ENCODE measurements around the gene SVOPL. TPM values are rescaled to one million over a fixed set of nuclear protein-coding genes. Genes with fewer than 3 reads are reported as not detected.

The SVOPL gene
- total RNA-seq, 1 experiment from 2014 or later = 1.1 TPM

GRCh38 chr7:138563808-138564207 is 137.4 kb downstream of the SVOPL start:
- Histone ChIP-seq H3K9me3 (ENCODE audit: control insufficient read depth, low read depth, low read length) (peaks cover 51% of the 10 kb centered on the region), H3K23me2 (ENCODE audit: insufficient read length, low read depth, low read length, poor library complexity, severe bottlenecking) (no peaks in the 10 kb centered on the region), H2AFZ (ENCODE audit: low read length) (no peak overlapping the region), H3K27me3 (ENCODE audit: insufficient read depth, low read length) (no peaks in the 10 kb centered on the region), H4K91ac (ENCODE audit: insufficient read length, low read depth, low read length) (no peak overlapping the region), H3K4me2 (ENCODE audit: insufficient read depth, insufficient read length, low read length) (no peak overlapping the region), H4K20me1 (ENCODE audit: control insufficient read depth, insufficient read depth, insufficient read length) (no peaks in the 10 kb centered on the region), H2BK12ac (ENCODE audit: insufficient read length, low read depth, low read length) (no peak overlapping the region), H3K27ac (ENCODE audit: insufficient read length, low read depth, low read length) (no peak overlapping the region), H4K5ac (ENCODE audit: insufficient read length, low read depth, low read length) (no peak overlapping the region), H2BK20ac (ENCODE audit: low read depth, low read length, poor library complexity, severe bottlenecking) (no peak overlapping the region), H2BK5ac (ENCODE audit: insufficient read length, low read length) (no peak overlapping the region), H3K18ac (ENCODE audit: insufficient read length, low read depth, low read length) (no peak overlapping the region), H2BK120ac (ENCODE audit: low read depth, low read length, poor library complexity, severe bottlenecking) (no peak overlapping the region), H3K56ac (ENCODE audit: insufficient read length, low read depth, low read length) (no peak overlapping the region), H3K9ac (ENCODE audit: extremely low read depth, insufficient read length, low read length) (no peak overlapping the region), H3K4ac (ENCODE audit: low read depth, low read length) (no peak overlapping the region), H3K4me1 (ENCODE audit: insufficient read depth, low read length) (no peaks in the 10 kb centered on the region), H3K23ac (ENCODE audit: insufficient read length, low read depth, low read length) (no peak overlapping the region), H4K8ac (replicated peaks; ENCODE audit: insufficient read length, low read depth, low read length) (no peak overlapping the region), H3K79me1 (ENCODE audit: insufficient read depth, low read depth, low read length, poor library complexity, severe bottlenecking) (peaks cover 2% of the 10 kb centered on the region), H3T11ph (ENCODE audit: low read length) (no peak overlapping the region), H2AK5ac (ENCODE audit: insufficient read length, low read length) (no peak overlapping the region), H3K79me2 (ENCODE audit: insufficient read depth, low read length) (no peaks in the 10 kb centered on the region), H3K14ac (ENCODE audit: insufficient read depth, low read length) (no peak overlapping the region), H2BK15ac (ENCODE audit: low read depth, low read length) (no peak overlapping the region)
- no peak for DNase-seq
- Mint-ChIP-seq H3K36me3 (ENCODE audit: insufficient read depth in 1 of 3, low read depth in 3 of 3) (peaks cover 87 to 97% (median 93%) of the 10 kb centered on the region in 3 experiments), H3K27me3 (ENCODE audit: low read depth) (no peaks in the 10 kb centered on the region; the same call in 1 of the 2 replicates), H3K9me3 (peaks cover 25 to 37% of the 10 kb centered on the region in 2 experiments), H3K4me3 (no peak overlapping the region), H3K27ac (peak overlapping the region in 2 of 3 experiments; percentile 88 to 90; a peak in 4 of 7 replicates), H3K4me1 (peaks cover 20 to 34% of the 10 kb centered on the region in 2 experiments)
- WGBS (ENCODE audit: extremely low coverage, insufficient read length, low lambda C conversion rate) = no CpG with 5 or more reads among the region's 4 CpGs
- no peak for TF ChIP-seq CTCF (conservative IDR thresholded peaks at IDR 0.05)
